A549 (cell line): Measurements from ENCODE around the gene SH3RF3.

ENCODE experiments used
- BHLHE40 ChIP-seq: IDR thresholded peaks from 2 replicates; pipeline ENCODE4 v1.6.1; 2012; ENCODE audit warnings: low read depth, low read length, inconsistent platforms
- CTCF ChIP-seq: fragments of >200 bp; sonication (Bioruptor Twin); formaldehyde crosslinking; IDR thresholded peaks from 3 replicates; pipeline ENCODE4 v1.5.1; 2016
- HOXB13 ChIP-seq: fragments of 250-450 bp; sonication (Bioruptor Pico); IDR thresholded peaks from 2 replicates; pipeline ENCODE4 v1.5.0; 2020; ENCODE audit warnings: low read depth, mild to moderate bottlenecking, moderate library complexity
- KDM1A ChIP-seq: fragments of 200-600 bp; sonication (generic); IDR thresholded peaks from 2 replicates; pipeline ENCODE4 v1.6.1; 2016; ENCODE audit warnings: low read depth, mild to moderate bottlenecking
- RCOR1 ChIP-seq: fragments of 150-350 bp; IDR thresholded peaks from 2 replicates; pipeline ENCODE4 v1.6.1; 2014; ENCODE audit warnings: antibody characterized with exemption, low read length, low read depth
- SREBF2 ChIP-seq: fragments of 450-650 bp; IDR thresholded peaks from 2 replicates; pipeline ENCODE4 v1.6.1; 2014; ENCODE audit warnings: mild to moderate bottlenecking, moderate library complexity
- TF ChIP-seq, protein P1 (sequence below): fragments of 200-600 bp; sonication (generic); IDR thresholded peaks from 2 replicates; pipeline ENCODE4 v1.6.1; 2016; ENCODE audit warnings: antibody characterized with exemption, mild to moderate bottlenecking, moderate library complexity

DNA sequence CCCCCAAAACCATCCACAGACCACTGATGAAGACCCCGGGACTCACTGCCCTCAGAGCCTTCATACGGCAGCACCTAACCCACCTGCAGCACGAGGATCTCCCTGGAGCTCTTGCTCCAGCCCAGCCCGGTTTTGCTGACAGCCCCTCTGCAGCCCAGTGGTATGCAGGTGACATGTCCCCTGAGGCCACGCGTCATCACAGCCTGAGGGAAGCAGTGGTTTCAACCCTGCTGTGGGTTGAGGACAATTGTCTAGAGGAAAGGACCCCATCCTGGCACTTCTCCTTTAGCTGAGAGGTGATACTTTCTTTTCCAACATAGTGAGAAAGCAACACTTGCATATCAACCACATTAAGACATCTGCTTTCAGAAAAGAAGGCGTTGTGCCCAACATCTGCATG, 350.8 kb downstream of the SH3RF3 start:
- TF ChIP-seq, protein P1, sequence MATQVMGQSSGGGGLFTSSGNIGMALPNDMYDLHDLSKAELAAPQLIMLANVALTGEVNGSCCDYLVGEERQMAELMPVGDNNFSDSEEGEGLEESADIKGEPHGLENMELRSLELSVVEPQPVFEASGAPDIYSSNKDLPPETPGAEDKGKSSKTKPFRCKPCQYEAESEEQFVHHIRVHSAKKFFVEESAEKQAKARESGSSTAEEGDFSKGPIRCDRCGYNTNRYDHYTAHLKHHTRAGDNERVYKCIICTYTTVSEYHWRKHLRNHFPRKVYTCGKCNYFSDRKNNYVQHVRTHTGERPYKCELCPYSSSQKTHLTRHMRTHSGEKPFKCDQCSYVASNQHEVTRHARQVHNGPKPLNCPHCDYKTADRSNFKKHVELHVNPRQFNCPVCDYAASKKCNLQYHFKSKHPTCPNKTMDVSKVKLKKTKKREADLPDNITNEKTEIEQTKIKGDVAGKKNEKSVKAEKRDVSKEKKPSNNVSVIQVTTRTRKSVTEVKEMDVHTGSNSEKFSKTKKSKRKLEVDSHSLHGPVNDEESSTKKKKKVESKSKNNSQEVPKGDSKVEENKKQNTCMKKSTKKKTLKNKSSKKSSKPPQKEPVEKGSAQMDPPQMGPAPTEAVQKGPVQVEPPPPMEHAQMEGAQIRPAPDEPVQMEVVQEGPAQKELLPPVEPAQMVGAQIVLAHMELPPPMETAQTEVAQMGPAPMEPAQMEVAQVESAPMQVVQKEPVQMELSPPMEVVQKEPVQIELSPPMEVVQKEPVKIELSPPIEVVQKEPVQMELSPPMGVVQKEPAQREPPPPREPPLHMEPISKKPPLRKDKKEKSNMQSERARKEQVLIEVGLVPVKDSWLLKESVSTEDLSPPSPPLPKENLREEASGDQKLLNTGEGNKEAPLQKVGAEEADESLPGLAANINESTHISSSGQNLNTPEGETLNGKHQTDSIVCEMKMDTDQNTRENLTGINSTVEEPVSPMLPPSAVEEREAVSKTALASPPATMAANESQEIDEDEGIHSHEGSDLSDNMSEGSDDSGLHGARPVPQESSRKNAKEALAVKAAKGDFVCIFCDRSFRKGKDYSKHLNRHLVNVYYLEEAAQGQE = no peak
- TF ChIP-seq BHLHE40 = no peak
- no peak for TF ChIP-seq KDM1A
- no peak for TF ChIP-seq SREBF2
- no peak for TF ChIP-seq RCOR1
- TF ChIP-seq HOXB13 = no peak
- TF ChIP-seq CTCF = no peak
